Spleen (tissue), 11 donors: Measurements from ENCODE around the gene EP400. TPM values are rescaled to one million over a fixed set of nuclear protein-coding genes. Genes with fewer than 3 reads are reported as not detected.

Experiments
- DNase-seq: peaks from one replicate; pipeline ENCODE4 v3.0.0-alpha.2; 2020
- H3K27ac ChIP-seq, 8 donors: fragments of 200-600 bp; sonication (generic) in 7 of 8; 1 replicate in 4 of 8; 2 replicates in 4 of 8; pipeline versions ENCODE4 v1.5.0 to v1.8.0; 2016 to 2021; ENCODE audit warnings: inconsistent platforms in 4 of 8, mild to moderate bottlenecking in 4 of 8, moderate library complexity in 1 of 8
- H3K27me3 ChIP-seq, 7 donors: fragments of 200-600 bp; sonication (generic) in 6 of 7; replicated peaks in 1 of 7; 1 replicate in 4 of 7; 2 replicates in 3 of 7; pipeline versions ENCODE4 v1.5.0 to v1.8.0; 2016 to 2021; ENCODE audit warnings: inconsistent platforms in 3 of 7, mild to moderate bottlenecking in 1 of 7
- H3K36me3 ChIP-seq, 6 donors: fragments of 200-600 bp; sonication (generic) in 5 of 6; 1 replicate in 4 of 6; 2 replicates in 2 of 6; pipeline versions ENCODE4 v1.5.0 to v1.8.0; 2016 to 2021; ENCODE audit warnings: inconsistent platforms in 2 of 6
- H3K4me1 ChIP-seq, 6 donors: fragments of 200-600 bp; sonication (generic) in 5 of 6; 1 replicate in 3 of 6; 2 replicates in 3 of 6; pipeline versions ENCODE4 v1.5.0 to v1.8.0; 2016 to 2021; ENCODE audit warnings: inconsistent platforms in 3 of 6
- H3K4me3 ChIP-seq, 8 donors: fragments of 200-600 bp; sonication (generic) in 7 of 8; 1 replicate in 4 of 8; 2 replicates in 4 of 8; pipeline versions ENCODE4 v1.5.0 to v1.8.0; 2016 to 2021; ENCODE audit warnings: inconsistent platforms in 4 of 8, mild to moderate bottlenecking in 4 of 8, moderate library complexity in 2 of 8
- H3K9me3 ChIP-seq, 8 donors: fragments of 200-600 bp; sonication (generic) in 7 of 8; 1 replicate in 4 of 8; 2 replicates in 4 of 8; pipeline versions ENCODE4 v1.5.0 to v1.8.0; 2016 to 2021; ENCODE audit warnings: inconsistent platforms in 4 of 8
- POLR2A ChIP-seq, 3 donors: fragments of 450-650 bp; IDR thresholded peaks; one replicate each; pipeline ENCODE4 v1.5.1; 2017; ENCODE audit warnings: antibody characterized with exemption in 3 of 3, mild to moderate bottlenecking in 1 of 3
- POLR2AphosphoS5 ChIP-seq, 3 donors: sonication (generic); formaldehyde crosslinking; IDR thresholded peaks; one replicate each; pipeline ENCODE4 v1.5.1; 2017; ENCODE audit warnings: antibody characterized with exemption in 3 of 3
- WGBS, 5 donors: extraction: QIAGEN DNeasy Blood & Tissue Kit in 3 of 5; methylation state at CpG; one replicate each; pipeline versions ENCODE4 v1.1.5 to v1.1.7; 2013 to 2018; 5-methylcytosine and 5-hydroxymethylcytosine counted together
- intact Hi-C: fragments of 100-400 bp; cut with DNase I; formaldehyde crosslinking; loops from one replicate; pipeline ENCODE4 v1.15.0; 2023; ENCODE audit warnings: low total_unique reads
- polyA plus RNA-seq, 3 donors: library from polyadenylated mRNA; stranded (reverse); fragments of 200-250 nt; gene quantifications; one replicate each; pipeline ENCODE4 v1.2.1, GENCODE V29; 2013
- total RNA-seq, 7 donors: library from RNA; depleted of rRNA in 3 of 7; stranded (reverse); fragments of >200 nt in 3 of 7; fragmentation: NEBNext Ultra II Directional in 4 of 7; extraction: Animal tissue kit (Norgen Biotek cat#: 25700) in 4 of 7; gene quantifications; one replicate each; pipeline versions ENCODE4 v1.1.0 to v1.2.1, GENCODE V29; 2016 to 2021
- TF ChIP-seq, protein P1 (sequence below), 11 experiments: fragments of 200-600 bp in 7 of 11; fragments of 450-650 bp in 4 of 11; sonication (generic) in 4 of 11; IDR thresholded peaks in 8 of 11; conservative IDR thresholded peaks in 3 of 11; 1 replicate in 7 of 11; 2 replicates in 4 of 11; pipeline versions ENCODE4 v1.4.0 to v1.8.0; 2016 to 2021; ENCODE audit warnings: antibody characterized with exemption in 11 of 11, inconsistent platforms in 4 of 11, mild to moderate bottlenecking in 1 of 11
- donor health status: healthy with polysubstance abuse.
- donor health status: DM: no; HTN: no; CAD: no; lungs with moderate emphysema.
- donor health status: DM: no; HTN: no; CAD: no.
- donor health status: Bipolar disorder and iron deficiency.
- donor health status: healthy.
- donor health status: DM: no; HTN: no; CAD: no.
- donor health status: DM: yes; HTN: yes; CAD: no.

The EP400 gene
- total and polyA plus RNA-seq, 10 donors: 11.8 to 70.2 (median 45.6) TPM

DNA sequence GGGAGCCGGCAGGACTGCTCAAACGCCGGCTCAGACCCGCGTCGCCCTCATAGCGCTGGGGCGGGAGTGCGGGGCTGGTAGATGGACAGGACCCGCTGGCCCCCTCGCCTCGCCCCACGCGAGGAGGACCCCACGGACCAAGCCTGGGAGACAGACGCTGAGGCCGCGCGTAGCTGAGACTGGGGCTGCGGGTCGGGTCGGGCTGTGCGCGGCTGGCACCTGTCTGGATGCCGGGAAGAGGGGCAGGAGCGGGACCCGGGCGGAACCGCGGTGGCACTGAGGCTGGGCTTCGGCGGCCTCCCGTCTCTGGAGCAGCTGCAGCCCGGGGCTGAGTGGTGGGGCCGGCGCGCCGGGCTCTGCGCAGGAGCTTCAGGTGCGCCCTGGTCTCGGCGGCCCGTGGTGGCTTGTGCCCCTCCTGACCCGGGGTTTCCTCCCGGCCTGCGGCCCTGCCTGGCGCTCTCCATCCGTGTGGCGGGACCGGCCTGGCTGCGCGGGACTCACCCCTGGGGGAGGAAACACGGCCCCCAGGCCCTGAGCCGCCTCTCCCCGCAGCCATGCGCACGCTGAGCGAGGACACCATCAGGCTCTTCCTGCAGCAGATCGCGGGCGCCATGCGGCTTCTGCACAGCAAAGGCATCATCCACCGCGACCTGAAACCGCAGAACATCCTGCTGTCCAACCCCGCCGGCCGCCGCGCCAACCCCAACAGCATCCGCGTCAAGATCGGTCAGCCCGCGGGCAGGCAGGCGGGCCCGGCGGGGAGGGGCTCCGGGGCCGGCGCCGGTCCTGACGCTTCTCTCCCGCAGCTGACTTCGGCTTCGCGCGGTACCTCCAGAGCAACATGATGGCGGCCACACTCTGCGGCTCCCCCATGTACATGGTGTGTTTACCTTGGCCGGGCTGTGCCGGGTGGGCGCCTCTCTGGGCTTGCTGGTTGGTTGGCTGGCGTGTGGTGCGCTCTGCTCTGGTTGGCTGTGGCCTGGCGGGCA lies 41.4 kb upstream of the EP400 start:
- no peak for TF ChIP-seq POLR2AphosphoS5 (IDR thresholded peaks at IDR 0.05)
- no peak for TF ChIP-seq POLR2A (IDR thresholded peaks at IDR 0.05)
- TF ChIP-seq, protein P1, sequence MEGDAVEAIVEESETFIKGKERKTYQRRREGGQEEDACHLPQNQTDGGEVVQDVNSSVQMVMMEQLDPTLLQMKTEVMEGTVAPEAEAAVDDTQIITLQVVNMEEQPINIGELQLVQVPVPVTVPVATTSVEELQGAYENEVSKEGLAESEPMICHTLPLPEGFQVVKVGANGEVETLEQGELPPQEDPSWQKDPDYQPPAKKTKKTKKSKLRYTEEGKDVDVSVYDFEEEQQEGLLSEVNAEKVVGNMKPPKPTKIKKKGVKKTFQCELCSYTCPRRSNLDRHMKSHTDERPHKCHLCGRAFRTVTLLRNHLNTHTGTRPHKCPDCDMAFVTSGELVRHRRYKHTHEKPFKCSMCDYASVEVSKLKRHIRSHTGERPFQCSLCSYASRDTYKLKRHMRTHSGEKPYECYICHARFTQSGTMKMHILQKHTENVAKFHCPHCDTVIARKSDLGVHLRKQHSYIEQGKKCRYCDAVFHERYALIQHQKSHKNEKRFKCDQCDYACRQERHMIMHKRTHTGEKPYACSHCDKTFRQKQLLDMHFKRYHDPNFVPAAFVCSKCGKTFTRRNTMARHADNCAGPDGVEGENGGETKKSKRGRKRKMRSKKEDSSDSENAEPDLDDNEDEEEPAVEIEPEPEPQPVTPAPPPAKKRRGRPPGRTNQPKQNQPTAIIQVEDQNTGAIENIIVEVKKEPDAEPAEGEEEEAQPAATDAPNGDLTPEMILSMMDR (IDR thresholded peaks at IDR 0.05 in 8 of 11, conservative IDR thresholded peaks at IDR 0.05 in 3 of 11): no peak
- H3K4me1 ChIP-seq: peaks cover 5 to 58% (median 31%) of the 10 kb centered on the region in 6 donors
- H3K27me3 ChIP-seq: no peaks in the 10 kb centered on the region
- WGBS, 5 donors: 94 to 98% (median 96%) methylated on average over 56 to 96 of the region's 96 CpGs
- H3K9me3 ChIP-seq: no peaks in the 10 kb centered on the region
- intact Hi-C loops: no loop called here
- no peak overlapping the region for H3K4me3 ChIP-seq
- no peak overlapping the region for H3K27ac ChIP-seq
- peaks cover 3 to 91% (median 60%) of the 10 kb centered on the region in 6 donors for H3K36me3 ChIP-seq
- DNase-seq: peak; percentile 71

DNA sequence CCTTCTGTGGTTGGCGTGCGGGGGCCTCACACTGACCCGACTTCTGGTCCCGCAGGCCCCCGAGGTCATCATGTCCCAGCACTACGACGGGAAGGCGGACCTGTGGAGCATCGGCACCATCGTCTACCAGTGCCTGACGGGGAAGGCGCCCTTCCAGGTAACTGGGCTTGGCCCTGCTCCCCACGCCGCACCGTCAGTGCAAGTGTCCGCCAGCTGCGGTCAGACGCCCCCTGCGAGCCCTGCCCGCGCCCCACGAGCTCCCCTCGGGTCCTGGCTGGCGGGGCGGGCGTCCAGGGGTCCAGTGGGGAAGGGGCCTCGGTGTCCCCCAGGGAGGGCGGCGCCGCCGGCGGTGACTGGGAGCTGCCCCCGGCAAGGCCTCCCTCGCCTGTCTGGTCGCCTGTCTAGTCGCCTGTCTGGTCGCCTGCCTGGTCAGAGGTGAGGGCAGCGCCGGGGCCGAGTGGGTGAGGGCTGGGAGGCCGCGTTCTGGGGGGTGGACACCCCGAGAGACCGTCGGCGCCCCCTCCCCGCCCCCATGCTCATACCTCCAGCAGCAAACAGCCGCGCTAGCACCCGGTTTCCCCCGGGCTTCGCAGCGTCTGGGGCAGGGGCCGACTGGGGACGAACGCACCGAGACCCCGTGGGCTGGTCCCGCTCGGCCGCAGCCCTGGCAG lies 40.5 kb upstream of the EP400 start:
- no peaks in the 10 kb centered on the region for H3K9me3 ChIP-seq
- no peak overlapping the region for H3K27ac ChIP-seq
- intact Hi-C loops: no loop called here
- peaks cover 5 to 50% (median 24%) of the 10 kb centered on the region in 6 donors for H3K4me1 ChIP-seq
- no peaks in the 10 kb centered on the region for H3K27me3 ChIP-seq
- peak; percentile 75 for DNase-seq
- TF ChIP-seq POLR2A (IDR thresholded peaks at IDR 0.05): no peak
- TF ChIP-seq, protein P1 (IDR thresholded peaks at IDR 0.05 in 8 of 11, conservative IDR thresholded peaks at IDR 0.05 in 3 of 11): no peak
- TF ChIP-seq POLR2AphosphoS5 (IDR thresholded peaks at IDR 0.05): no peak
- 72 to 98% (median 96%) methylated on average over 7 to 61 of the region's 61 CpGs for WGBS, 5 donors
- H3K36me3 ChIP-seq: peaks cover 3 to 91% (median 67%) of the 10 kb centered on the region in 6 donors
- no peak overlapping the region for H3K4me3 ChIP-seq

DNA sequence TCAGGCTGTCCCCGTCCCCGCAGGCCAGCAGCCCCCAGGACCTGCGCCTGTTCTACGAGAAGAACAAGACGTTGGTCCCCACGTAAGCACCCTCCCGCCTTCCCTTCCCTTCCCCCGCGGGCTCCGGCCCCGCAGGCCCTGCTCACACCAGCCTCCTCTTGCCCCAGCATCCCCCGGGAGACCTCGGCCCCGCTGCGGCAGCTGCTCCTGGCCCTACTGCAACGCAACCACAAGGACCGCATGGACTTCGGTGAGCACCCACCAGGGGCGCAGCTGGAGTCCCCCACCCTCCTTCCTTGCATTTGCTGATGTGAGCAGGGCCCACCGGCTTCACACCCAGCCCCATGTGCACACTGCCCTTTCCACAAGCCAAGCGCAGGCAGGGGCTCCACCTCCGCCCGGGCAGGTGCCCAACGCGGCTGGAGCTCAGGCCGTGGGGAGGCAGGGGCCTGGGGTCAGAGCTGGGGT lies 40.0 kb upstream of the EP400 start:
- H3K4me3 ChIP-seq: no peak overlapping the region
- 94 to 98% (median 95%) methylated on average over 16 to 26 of the region's 26 CpGs for WGBS, 5 donors
- peak; percentile 64 for DNase-seq
- H3K4me1 ChIP-seq: peaks cover 5 to 44% (median 22%) of the 10 kb centered on the region in 6 donors
- peaks cover 3 to 93% (median 73%) of the 10 kb centered on the region in 6 donors for H3K36me3 ChIP-seq
- no peak overlapping the region for H3K27ac ChIP-seq
- TF ChIP-seq POLR2AphosphoS5 (IDR thresholded peaks at IDR 0.05): peak in 2 of 3 donors; percentile 6 to 43
- TF ChIP-seq, protein P1 (IDR thresholded peaks at IDR 0.05 in 8 of 11, conservative IDR thresholded peaks at IDR 0.05 in 3 of 11): no peak
- no peaks in the 10 kb centered on the region for H3K9me3 ChIP-seq
- intact Hi-C loops: no loop called here
- H3K27me3 ChIP-seq: no peaks in the 10 kb centered on the region
